H9 (cell line): Measurements from ENCODE around the gene GOLGA3. TPM values are rescaled to one million over a fixed set of nuclear protein-coding genes. Genes with fewer than 3 reads are reported as not detected.

Source experiments
- DNase-seq: peaks from one replicate; pipeline ENCODE4 v3.0.0-alpha.2; 2017
- H2AFZ ChIP-seq: one replicate; pipeline ENCODE4 v1.6.1; 2013; ENCODE audit warnings: mild to moderate bottlenecking, low read length, control low read depth, moderate library complexity
- H2AK5ac ChIP-seq: 2 replicates; pipeline ENCODE4 v1.6.1; 2013; ENCODE audit warnings: low read length, control low read depth, mixed read lengths; ENCODE audit not compliant: insufficient read length
- H2BK120ac ChIP-seq: one replicate; pipeline ENCODE4 v1.6.1; 2013; ENCODE audit warnings: low read depth, mild to moderate bottlenecking, low read length, control low read depth, inconsistent platforms; ENCODE audit not compliant: poor library complexity, severe bottlenecking
- H2BK12ac ChIP-seq: 2 replicates; pipeline ENCODE4 v1.6.1; 2013; ENCODE audit warnings: low read length, control low read depth, mixed read lengths, low read depth; ENCODE audit not compliant: insufficient read length
- H2BK15ac ChIP-seq: 2 replicates; pipeline ENCODE4 v1.6.1; 2013; ENCODE audit warnings: low read depth, low read length, control low read depth
- H2BK20ac ChIP-seq: one replicate; pipeline ENCODE4 v1.6.1; 2013; ENCODE audit warnings: low read depth, mild to moderate bottlenecking, low read length, control low read depth, inconsistent platforms; ENCODE audit not compliant: poor library complexity, severe bottlenecking
- H2BK5ac ChIP-seq: 2 replicates; pipeline ENCODE4 v1.6.1; 2013; ENCODE audit warnings: low read length, control low read depth, mixed read lengths; ENCODE audit not compliant: insufficient read length
- H3K14ac ChIP-seq: 2 replicates; pipeline ENCODE4 v1.6.1; 2013; ENCODE audit warnings: low read length, control low read depth; ENCODE audit not compliant: insufficient read depth
- H3K18ac ChIP-seq: 2 replicates; pipeline ENCODE4 v1.6.1; 2013; ENCODE audit warnings: low read depth, mild to moderate bottlenecking, mixed read lengths, low read length, control low read depth; ENCODE audit not compliant: insufficient read length
- H3K23ac ChIP-seq: 2 replicates; pipeline ENCODE4 v1.6.1; 2013; ENCODE audit warnings: low read length, control low read depth, mixed read lengths, low read depth; ENCODE audit not compliant: insufficient read length
- H3K23me2 ChIP-seq: 2 replicates; pipeline ENCODE4 v1.6.1; 2013; ENCODE audit warnings: low read depth, mild to moderate bottlenecking, mixed read lengths, low read length, control low read depth; ENCODE audit not compliant: insufficient read length, poor library complexity, severe bottlenecking
- H3K27ac ChIP-seq: 2 replicates; pipeline ENCODE4 v1.5.1; 2013; ENCODE audit warnings: low read length, control low read depth, mixed read lengths, low read depth; ENCODE audit not compliant: insufficient read length
- H3K27me3 ChIP-seq: 2 replicates; pipeline ENCODE4 v1.6.1; 2013; ENCODE audit warnings: low read length, control low read depth, inconsistent platforms; ENCODE audit not compliant: insufficient read depth
- H3K4ac ChIP-seq: 2 replicates; pipeline ENCODE4 v1.6.1; 2013; ENCODE audit warnings: low read depth, mild to moderate bottlenecking, control low read depth, inconsistent platforms, low read length, moderate library complexity
- H3K4me1 ChIP-seq: 2 replicates; pipeline ENCODE4 v1.6.1; 2013; ENCODE audit warnings: low read length, control low read depth, inconsistent platforms; ENCODE audit not compliant: insufficient read depth
- H3K4me2 ChIP-seq: 2 replicates; pipeline ENCODE4 v1.6.1; 2013; ENCODE audit warnings: low read length, control low read depth, mixed read lengths; ENCODE audit not compliant: insufficient read length, insufficient read depth
- H3K56ac ChIP-seq: 2 replicates; pipeline ENCODE4 v1.6.1; 2013; ENCODE audit warnings: low read depth, mild to moderate bottlenecking, mixed read lengths, low read length, control low read depth; ENCODE audit not compliant: insufficient read length
- H3K79me1 ChIP-seq: 2 replicates; pipeline ENCODE4 v1.6.1; 2013; ENCODE audit warnings: low read depth, mild to moderate bottlenecking, moderate library complexity, low read length, control low read depth, inconsistent platforms; ENCODE audit not compliant: insufficient read depth, poor library complexity, severe bottlenecking
- H3K79me2 ChIP-seq: 2 replicates; pipeline ENCODE4 v1.6.1; 2013; ENCODE audit warnings: low read length, control low read depth, inconsistent platforms; ENCODE audit not compliant: insufficient read depth
- H3K9ac ChIP-seq: 2 replicates; pipeline ENCODE4 v1.6.1; 2013; ENCODE audit warnings: low read length, control low read depth, mixed read lengths; ENCODE audit not compliant: insufficient read length; ENCODE audit errors: extremely low read depth
- H3K9me3 ChIP-seq: one replicate; pipeline ENCODE4 v1.6.1; 2013; ENCODE audit warnings: low read depth, low read length, inconsistent platforms; ENCODE audit not compliant: control insufficient read depth
- H3T11ph ChIP-seq: one replicate; pipeline ENCODE4 v1.6.1; 2013; ENCODE audit warnings: mild to moderate bottlenecking, low read length, control low read depth, inconsistent platforms
- H4K20me1 ChIP-seq: one replicate; pipeline ENCODE4 v1.6.1; 2013; ENCODE audit not compliant: control insufficient read depth, insufficient read length, insufficient read depth
- H4K5ac ChIP-seq: 2 replicates; pipeline ENCODE4 v1.6.1; 2013; ENCODE audit warnings: low read depth, mild to moderate bottlenecking, mixed read lengths, low read length, control low read depth; ENCODE audit not compliant: insufficient read length
- H4K8ac ChIP-seq: replicated peaks from 2 replicates; pipeline ENCODE4 v1.6.1; 2013; ENCODE audit warnings: low read length, control low read depth, mixed read lengths, low read depth; ENCODE audit not compliant: insufficient read length
- H4K91ac ChIP-seq: 2 replicates; pipeline ENCODE4 v1.6.1; 2013; ENCODE audit warnings: low read depth, mild to moderate bottlenecking, moderate library complexity, mixed read lengths, low read length, control low read depth; ENCODE audit not compliant: insufficient read length
- H3K27ac Mint-ChIP-seq, 3 experiments: 2 replicates in 2 of 3; 3 replicates in 1 of 3; pipeline ENCODE4 v1.8.0; 2020 to 2021; ENCODE audit warnings: mixed read lengths in 3 of 3, mild to moderate bottlenecking in 1 of 3, moderate library complexity in 1 of 3
- H3K27me3 Mint-ChIP-seq: 2 replicates; pipeline ENCODE4 v1.8.0; 2021; ENCODE audit warnings: low read depth, mild to moderate bottlenecking, moderate library complexity, mixed read lengths
- H3K36me3 Mint-ChIP-seq, 3 experiments: 2 replicates in 2 of 3; 3 replicates in 1 of 3; pipeline ENCODE4 v1.8.0; 2020 to 2021; ENCODE audit warnings: low read depth in 3 of 3, mixed read lengths in 3 of 3; ENCODE audit not compliant: insufficient read depth in 1 of 3
- H3K4me1 Mint-ChIP-seq, 2 experiments: 2 replicates each; pipeline ENCODE4 v1.8.0; 2020; ENCODE audit warnings: mixed read lengths in 2 of 2
- H3K4me3 Mint-ChIP-seq, 2 experiments: 2 replicates in 1 of 2; 3 replicates in 1 of 2; pipeline ENCODE4 v1.8.0; 2020 to 2021; ENCODE audit warnings: mild to moderate bottlenecking in 2 of 2, mixed read lengths in 2 of 2, moderate library complexity in 1 of 2
- H3K9me3 Mint-ChIP-seq, 2 experiments: 2 replicates in 1 of 2; 3 replicates in 1 of 2; pipeline ENCODE4 v1.8.0; 2020; ENCODE audit warnings: mild to moderate bottlenecking in 2 of 2, mixed read lengths in 2 of 2, moderate library complexity in 1 of 2
- CTCF ChIP-seq: fragments of 200-600 bp; sonication (generic); conservative IDR thresholded peaks from 3 replicates; pipeline ENCODE4 v1.8.0; 2021; ENCODE audit warnings: antibody characterized with exemption, mild to moderate bottlenecking
- WGBS: extraction: QIAGEN DNeasy Blood & Tissue Kit; methylation state at CpG from one replicate; pipeline ENCODE4 v1.1.7; 2013; ENCODE audit warnings: missing lambda C conversion rate, low lambda C conversion rate, mixed read lengths; ENCODE audit not compliant: insufficient read length; ENCODE audit errors: extremely low coverage; 5-methylcytosine and 5-hydroxymethylcytosine counted together
- total RNA-seq: library from RNA; stranded (reverse); gene quantifications from 2 replicates; pipeline ENCODE4 v1.2.1, GENCODE V29; 2021

GOLGA3 gene
- total RNA-seq, 1 experiment from 2014 or later: 40.1 TPM

DNA sequence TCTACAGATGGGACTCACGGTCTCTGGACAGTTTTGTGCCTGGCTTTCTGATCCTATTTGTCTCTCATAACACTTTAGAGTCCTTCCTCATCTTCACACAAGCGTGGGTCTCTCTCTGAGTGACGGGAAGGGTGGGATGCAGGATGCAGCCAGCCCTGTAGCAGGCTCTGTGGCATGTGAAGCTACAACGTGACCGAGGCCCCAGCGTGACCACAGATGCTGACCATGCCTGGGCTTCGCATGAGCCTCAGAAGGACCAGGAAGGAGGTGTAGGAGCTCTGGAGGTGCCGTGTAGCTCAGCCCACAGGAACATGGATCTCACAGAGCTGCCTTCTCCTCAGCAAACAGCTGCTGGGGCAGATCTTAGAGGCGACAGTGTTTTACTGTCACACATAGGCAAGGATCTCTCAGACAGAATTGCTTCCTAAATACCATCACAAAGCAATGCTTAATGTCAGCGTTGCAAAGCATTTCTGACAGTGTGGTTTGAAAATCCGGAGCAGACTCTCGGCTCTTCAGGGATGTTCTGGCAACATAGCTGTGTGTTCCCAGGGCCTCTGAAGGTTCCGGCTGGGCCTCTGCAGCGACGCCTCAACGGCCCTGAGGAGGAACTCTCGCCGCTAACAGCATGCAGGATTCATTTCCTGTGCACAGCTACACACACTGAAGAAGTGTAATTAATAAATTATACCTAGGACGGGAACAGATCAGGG is 88.9 kb downstream of the GOLGA3 start:
- H3K14ac ChIP-seq: no peak overlapping the region
- no peak overlapping the region for H3K56ac ChIP-seq
- no peak overlapping the region for H3K27ac ChIP-seq
- Mint-ChIP-seq H3K27me3 (no peaks in the 10 kb centered on the region), H3K4me1 (no peaks in the 10 kb centered on the region), H3K9me3 (no peaks in the 10 kb centered on the region), H3K36me3 (peaks cover 64 to 96% (median 91%) of the 10 kb centered on the region in 3 experiments), H3K27ac (no peak overlapping the region), H3K4me3 (no peak overlapping the region)
- H3K18ac ChIP-seq: no peak overlapping the region
- no peak overlapping the region for H4K91ac ChIP-seq
- H2AFZ ChIP-seq: no peak overlapping the region
- H2BK20ac ChIP-seq: no peak overlapping the region
- no peaks in the 10 kb centered on the region for H3K79me1 ChIP-seq
- no peaks in the 10 kb centered on the region for H3K27me3 ChIP-seq
- no peak for DNase-seq
- no CpG with 5 or more reads among the region's 19 CpGs for WGBS
- TF ChIP-seq CTCF: no peak
- H3K4me1 ChIP-seq: no peaks in the 10 kb centered on the region
- no peak overlapping the region for H3K9ac ChIP-seq
- no peaks in the 10 kb centered on the region for H4K20me1 ChIP-seq
- H2BK15ac ChIP-seq: no peak overlapping the region
- H4K5ac ChIP-seq: no peak overlapping the region
- H3K23me2 ChIP-seq: no peaks in the 10 kb centered on the region
- no peak overlapping the region for H3K4ac ChIP-seq
- no peak overlapping the region for H2BK12ac ChIP-seq
- no peak overlapping the region for H3K23ac ChIP-seq
- no peak overlapping the region for H4K8ac ChIP-seq
- H3K79me2 ChIP-seq: no peaks in the 10 kb centered on the region; the same call in 1 of the 2 replicates
- H3K9me3 ChIP-seq: no peaks in the 10 kb centered on the region
- no peak overlapping the region for H3T11ph ChIP-seq
- H2BK120ac ChIP-seq: no peak overlapping the region
- no peak overlapping the region for H2BK5ac ChIP-seq
- no peak overlapping the region for H3K4me2 ChIP-seq
- H2AK5ac ChIP-seq: no peak overlapping the region
